PC-9 (cell line): Measurements from ENCODE around the gene SYNPO. TPM values are rescaled to one million over a fixed set of nuclear protein-coding genes. Genes with fewer than 3 reads are reported as not detected.

Source experiments
- BruUV-seq: library from RNA; stranded (reverse); fragments of 400-500 nt; replicated peaks from 2 replicates; lab custom pipeline; 2021; lab: Mats Ljungman, UMichigan
- CTCF ChIA-PET: fragments of 300-600 bp; sonication (Branson Sonifier 250); formaldehyde crosslinking; loops from one replicate; lab custom pipeline; 2022; ENCODE audit warnings: antibody characterized with exemption; lab: Charles Lee
- POLR2A ChIA-PET: fragments of 300-600 bp; sonication (Branson Sonifier 250); formaldehyde crosslinking; loops from one replicate; lab custom pipeline; 2022; ENCODE audit warnings: antibody characterized with exemption; ENCODE audit not compliant: unreplicated experiment; lab: Charles Lee
- DNase-seq, 2 experiments: peaks; one replicate each; pipeline versions ENCODE4 v3.0.0 to v3.0.0-alpha.2; 2015 to 2022; ENCODE audit warnings: mixed read lengths in 1 of 2
- H2AFZ ChIP-seq: fragments of 200-600 bp; sonication (generic); 2 replicates; pipeline ENCODE4 v1.8.1; 2017; ENCODE audit warnings: antibody characterized with exemption
- H3F3A ChIP-seq: fragments of 200-600 bp; sonication (generic); 2 replicates; pipeline ENCODE4 v1.8.1; 2017; ENCODE audit warnings: antibody characterized with exemption, mild to moderate bottlenecking, low read depth; ENCODE audit not compliant: insufficient read depth
- H3K27ac ChIP-seq: fragments of 200-600 bp; sonication (generic); 2 replicates; pipeline ENCODE4 v1.6.1; 2016; ENCODE audit warnings: mixed run types
- H3K27me3 ChIP-seq: fragments of 200-600 bp; sonication (generic); 2 replicates; pipeline ENCODE4 v1.6.1; 2016; ENCODE audit warnings: low read depth, mixed run types; ENCODE audit not compliant: insufficient read depth
- H3K36me3 ChIP-seq: fragments of 200-600 bp; sonication (generic); 2 replicates; pipeline ENCODE4 v1.6.1; 2016; ENCODE audit warnings: low read depth, mixed run types
- H3K4me1 ChIP-seq: fragments of 200-600 bp; sonication (generic); replicated peaks from 2 replicates; pipeline ENCODE4 v1.6.1; 2016; ENCODE audit warnings: mixed run types; ENCODE audit not compliant: insufficient read depth
- H3K4me2 ChIP-seq: fragments of 200-600 bp; sonication (generic); 2 replicates; pipeline ENCODE4 v1.6.1; 2017; ENCODE audit warnings: mixed run types
- H3K4me3 ChIP-seq: fragments of 200-600 bp; sonication (generic); 2 replicates; pipeline ENCODE4 v1.6.1; 2016; ENCODE audit warnings: mixed run types
- H3K79me2 ChIP-seq: fragments of 200-600 bp; sonication (generic); 2 replicates; pipeline ENCODE4 v1.6.1; 2017; ENCODE audit warnings: low read depth, mixed run types
- H3K9me2 ChIP-seq: fragments of 200-600 bp; sonication (generic); 2 replicates; pipeline ENCODE4 v1.8.1; 2017; ENCODE audit warnings: mild to moderate bottlenecking; ENCODE audit not compliant: insufficient read depth
- H3K9me3 ChIP-seq: fragments of 200-600 bp; sonication (generic); 2 replicates; pipeline ENCODE4 v1.8.1; 2016; ENCODE audit warnings: low read depth; ENCODE audit not compliant: insufficient read depth
- H4K20me1 ChIP-seq: fragments of 200-600 bp; sonication (generic); 2 replicates; pipeline ENCODE4 v1.8.1; 2017; ENCODE audit not compliant: insufficient read depth
- CTCF ChIP-seq: fragments of 200-600 bp; sonication (generic); conservative IDR thresholded peaks from 2 replicates; pipeline ENCODE4 v1.6.1; 2017; ENCODE audit warnings: mixed run types, antibody characterized with exemption, mild to moderate bottlenecking, moderate library complexity
- EZH2 ChIP-seq: fragments of 200-600 bp; sonication (generic); IDR thresholded peaks from 2 replicates; pipeline ENCODE4 v1.8.0; 2017; ENCODE audit warnings: antibody characterized with exemption, low read depth
- intact Hi-C: fragments of 100-400 bp; cut with micrococcal nuclease; formaldehyde crosslinking; loops from one replicate; pipeline ENCODE4 v1.10.0; 2022; ENCODE audit not compliant: unreplicated experiment
- total RNA-seq: library from RNA; stranded (reverse); gene quantifications from 2 replicates; pipeline ENCODE4 v1.2.3, GENCODE V29; 2021

Gene SYNPO
- total RNA-seq, 1 experiment from 2014 or later, result 2.0 TPM

GRCh38 chr5:150607991-150608390 is 32.5 kb upstream of the SYNPO start:
- BruUV-seq, result no TSS peak
- H4K20me1 ChIP-seq, result no peaks in the 10 kb centered on the region
- POLR2A ChIA-PET, result no interaction called here
- no peak for TF ChIP-seq EZH2
- H3K9me2 ChIP-seq, result no peaks in the 10 kb centered on the region
- no peak overlapping the region for H3K4me3 ChIP-seq
- peaks cover 10% of the 10 kb centered on the region; the same call in 1 of the 2 replicates for H3K27me3 ChIP-seq
- no peak overlapping the region for H3K4me2 ChIP-seq
- H3K79me2 ChIP-seq, result no peaks in the 10 kb centered on the region
- no peak for DNase-seq
- no peak overlapping the region for H2AFZ ChIP-seq
- H3K4me1 ChIP-seq, result no peaks in the 10 kb centered on the region
- no peak overlapping the region for H3K27ac ChIP-seq
- intact Hi-C loops, result no loop called here
- CTCF ChIA-PET, result no interaction called here
- no peaks in the 10 kb centered on the region for H3K36me3 ChIP-seq
- no peaks in the 10 kb centered on the region for H3K9me3 ChIP-seq
- H3F3A ChIP-seq, result no peaks in the 10 kb centered on the region

- H3K27me3 ChIP-seq, result peaks cover 10% of the 10 kb centered on the region; the same call in 1 of the 2 replicates
- BruUV-seq, result no TSS peak
- H3K36me3 ChIP-seq, result no peaks in the 10 kb centered on the region
- no peaks in the 10 kb centered on the region for H3K9me3 ChIP-seq
- no peak overlapping the region for H2AFZ ChIP-seq
- H3K79me2 ChIP-seq, result no peaks in the 10 kb centered on the region
- no peak for TF ChIP-seq EZH2
- TF ChIP-seq CTCF, result no peak
- H3K4me3 ChIP-seq, result no peak overlapping the region
- no peak for DNase-seq
- intact Hi-C loops, result no loop called here
- peaks cover 5% of the 10 kb centered on the region for H3K4me1 ChIP-seq
- no peaks in the 10 kb centered on the region for H4K20me1 ChIP-seq
- H3K27ac ChIP-seq, result no peak overlapping the region
- no peak overlapping the region for H3K4me2 ChIP-seq
- ChIA-PET POLR2A (no interaction called here), CTCF (no interaction called here)
- H3K9me2 ChIP-seq, result no peaks in the 10 kb centered on the region
- H3F3A ChIP-seq, result no peaks in the 10 kb centered on the region; the same call in 1 of the 2 replicates
Measured at GRCh38 chr5:150608991-150609390, 31.5 kb upstream of the SYNPO start.

- BruUV-seq, result no TSS peak
- H3K27me3 ChIP-seq, result peaks cover 19% of the 10 kb centered on the region
- peaks cover 13% of the 10 kb centered on the region for H3K4me1 ChIP-seq
- H2AFZ ChIP-seq, result no peak overlapping the region
- no peak overlapping the region for H3K4me3 ChIP-seq
- CTCF ChIA-PET, result interaction anchor here (0.6 kb wide), 1 partner anchor 24 kb away, joined by 7 read pairs; no protein-coding TSS in a partner anchor
- intact Hi-C loops, result no loop called here
- no peaks in the 10 kb centered on the region for H4K20me1 ChIP-seq
- H3K9me3 ChIP-seq, result no peaks in the 10 kb centered on the region
- no peaks in the 10 kb centered on the region; the same call in 1 of the 2 replicates for H3F3A ChIP-seq
- H3K4me2 ChIP-seq, result no peak overlapping the region
- TF ChIP-seq CTCF, result no peak
- DNase-seq, result no peak
- no peak overlapping the region for H3K27ac ChIP-seq
- no peaks in the 10 kb centered on the region for H3K79me2 ChIP-seq
- no peaks in the 10 kb centered on the region for H3K9me2 ChIP-seq
- POLR2A ChIA-PET, result no interaction called here
- H3K36me3 ChIP-seq, result no peaks in the 10 kb centered on the region
Measured at GRCh38 chr5:150609843-150610584, 30.4 kb upstream of the SYNPO start.
